NCI-H82 treated with DMSO at 0.1 percent for 48 hours (cell line): ENCODE measurements around the gene SMAD7.
"Not testable (repeated sequence)": the region's sequence is repeated elsewhere in the genome, so short reads cannot be mapped to it uniquely, and the experiment has no call there.

Experiments
- DNase-seq: peaks from one replicate; lab custom pipeline; 2025; ENCODE audit not compliant: unreplicated experiment; lab: John Stamatoyannopoulos, UW

The SMAD7 gene

GRCh38 chr18:48884771-48885170 is 66.0 kb downstream of the SMAD7 start:
- no peak for DNase-seq

DNA sequence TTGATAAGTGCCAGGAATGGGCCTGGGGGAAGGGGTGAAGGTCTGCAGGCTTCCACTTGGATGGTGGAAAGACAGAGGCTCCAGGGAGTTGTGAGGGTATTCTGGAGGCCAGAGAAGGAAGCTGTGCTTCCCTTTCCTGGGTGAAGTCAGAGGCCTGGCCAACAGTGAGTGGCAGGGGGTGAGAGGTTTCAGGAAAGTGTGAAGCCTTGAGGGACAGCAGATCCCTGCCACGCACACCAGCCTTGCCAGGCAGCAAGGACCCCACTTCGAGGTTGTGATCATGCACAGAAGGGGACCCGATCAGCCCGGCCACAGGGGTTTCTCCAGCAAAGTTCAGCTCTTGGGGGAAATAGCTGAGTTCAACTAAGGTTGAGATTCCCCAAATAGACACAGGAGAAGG is 66.5 kb downstream of the SMAD7 start:
- no peak for DNase-seq

DNA sequence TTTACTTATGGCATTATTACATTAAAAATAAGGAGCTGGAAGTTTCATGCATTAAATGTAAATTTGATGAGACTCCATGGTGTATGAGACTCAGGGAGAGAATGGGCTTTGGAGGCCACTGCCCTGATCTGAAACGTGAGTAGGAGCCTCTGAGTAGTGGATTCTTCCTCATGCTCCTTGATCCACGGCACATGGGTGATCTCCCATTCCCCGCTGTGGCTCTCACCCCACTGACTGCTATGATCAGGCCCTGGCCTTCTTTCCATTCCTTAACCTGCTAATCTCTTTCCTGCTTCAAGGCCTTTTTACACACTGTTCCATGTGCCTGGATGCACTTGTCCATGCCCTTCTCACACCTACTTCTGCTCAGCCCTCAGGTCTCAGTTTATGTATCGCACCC is 68.4 kb downstream of the SMAD7 start:
- no peak for DNase-seq

- DNase-seq: no peak
These were observed 69.8 kb downstream of the SMAD7 start for GRCh38 chr18:48880931-48881330.

DNA sequence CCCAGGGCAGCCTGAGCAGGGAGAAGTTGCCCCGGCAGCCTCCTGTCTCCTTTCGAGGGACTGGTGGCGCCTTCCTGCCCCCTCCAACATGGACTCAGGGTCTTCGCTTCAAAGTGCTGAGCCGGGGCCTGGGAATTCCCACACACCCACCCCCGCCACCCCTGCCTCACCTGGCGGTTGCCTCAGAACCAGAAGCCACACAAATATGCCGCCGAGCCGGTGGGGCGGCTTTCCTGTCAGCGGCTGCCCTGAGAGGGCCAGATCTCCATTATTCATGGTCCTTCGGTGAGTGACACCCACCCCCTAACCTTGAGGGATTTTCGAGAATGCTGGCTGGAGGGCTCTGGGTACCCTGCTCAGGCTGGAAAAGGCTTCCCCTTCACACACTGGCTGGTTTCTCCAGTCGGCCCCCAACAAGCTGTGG is 71.7 kb downstream of the SMAD7 start:
- DNase-seq: no peak

DNA sequence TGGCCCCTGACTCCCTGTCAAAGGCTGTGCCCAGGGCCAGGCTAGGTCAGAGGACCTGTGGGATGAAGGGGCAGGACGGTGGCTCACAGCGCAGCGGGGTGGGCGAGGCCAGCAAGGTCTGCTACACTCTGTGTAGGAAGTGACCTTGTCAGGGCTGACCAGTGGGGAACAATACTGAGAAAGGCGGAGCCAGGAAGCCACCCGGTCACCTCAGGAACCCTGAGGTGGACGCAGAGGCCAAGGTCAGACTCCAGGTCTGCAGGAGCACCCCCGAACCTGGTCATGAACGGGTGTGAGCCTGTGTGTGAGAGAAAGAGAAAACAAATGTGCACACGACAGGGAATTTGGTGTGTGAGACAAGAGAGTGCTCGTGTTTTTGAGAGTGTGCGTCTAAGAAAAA is 72.3 kb downstream of the SMAD7 start:
- no peak for DNase-seq

GRCh38 chr18:48877941-48878340 is 72.8 kb downstream of the SMAD7 start:
- no peak for DNase-seq

DNA sequence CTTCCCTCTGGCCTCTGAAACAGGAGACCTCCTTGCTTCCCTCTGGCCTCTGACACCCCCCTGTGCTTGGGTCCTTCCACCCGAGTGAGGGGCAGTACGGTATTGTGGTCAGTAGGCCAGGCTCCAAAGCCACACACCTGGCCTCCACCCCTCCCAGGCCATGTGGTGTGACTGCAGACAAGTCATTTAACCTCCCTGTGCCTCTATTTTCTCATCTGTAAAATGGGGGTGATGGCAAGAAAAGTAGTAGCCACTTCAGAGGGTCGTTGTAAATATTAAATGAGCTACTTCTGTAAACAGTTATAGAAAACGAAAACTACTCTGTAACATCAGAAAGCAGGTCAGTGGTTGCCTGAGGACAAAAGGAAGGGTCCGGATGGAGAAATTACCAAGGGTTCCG is 74.2 kb downstream of the SMAD7 start:
- no peak for DNase-seq

- DNase-seq: no peak
These were observed 74.7 kb downstream of the SMAD7 start for GRCh38 chr18:48875942-48876511.

- no peak for DNase-seq
These were observed 75.3 kb downstream of the SMAD7 start for GRCh38 chr18:48875314-48875941.

GRCh38 chr18:48874701-48875162 is 76.0 kb downstream of the SMAD7 start:
- DNase-seq: no peak

DNA sequence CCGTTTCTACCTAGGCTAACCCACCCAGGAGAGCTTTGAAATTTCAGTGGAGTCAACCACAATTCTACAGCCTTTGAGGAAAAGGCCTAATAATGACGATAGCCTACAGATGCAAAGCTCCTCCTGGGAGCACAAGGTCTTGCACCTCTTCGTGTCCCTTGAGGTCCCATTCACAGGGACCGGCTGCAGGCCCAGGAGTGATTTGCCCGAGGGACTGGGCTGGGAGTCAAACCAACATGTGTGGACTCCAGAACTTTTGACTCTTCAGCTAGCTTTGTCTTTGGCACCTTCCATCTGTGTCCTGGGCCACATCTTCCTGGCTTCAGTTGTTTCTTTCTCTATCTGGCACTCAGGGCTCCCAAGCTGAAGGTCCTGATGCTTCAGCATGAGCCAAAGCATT is 76.5 kb downstream of the SMAD7 start:
- no peak for DNase-seq

DNA sequence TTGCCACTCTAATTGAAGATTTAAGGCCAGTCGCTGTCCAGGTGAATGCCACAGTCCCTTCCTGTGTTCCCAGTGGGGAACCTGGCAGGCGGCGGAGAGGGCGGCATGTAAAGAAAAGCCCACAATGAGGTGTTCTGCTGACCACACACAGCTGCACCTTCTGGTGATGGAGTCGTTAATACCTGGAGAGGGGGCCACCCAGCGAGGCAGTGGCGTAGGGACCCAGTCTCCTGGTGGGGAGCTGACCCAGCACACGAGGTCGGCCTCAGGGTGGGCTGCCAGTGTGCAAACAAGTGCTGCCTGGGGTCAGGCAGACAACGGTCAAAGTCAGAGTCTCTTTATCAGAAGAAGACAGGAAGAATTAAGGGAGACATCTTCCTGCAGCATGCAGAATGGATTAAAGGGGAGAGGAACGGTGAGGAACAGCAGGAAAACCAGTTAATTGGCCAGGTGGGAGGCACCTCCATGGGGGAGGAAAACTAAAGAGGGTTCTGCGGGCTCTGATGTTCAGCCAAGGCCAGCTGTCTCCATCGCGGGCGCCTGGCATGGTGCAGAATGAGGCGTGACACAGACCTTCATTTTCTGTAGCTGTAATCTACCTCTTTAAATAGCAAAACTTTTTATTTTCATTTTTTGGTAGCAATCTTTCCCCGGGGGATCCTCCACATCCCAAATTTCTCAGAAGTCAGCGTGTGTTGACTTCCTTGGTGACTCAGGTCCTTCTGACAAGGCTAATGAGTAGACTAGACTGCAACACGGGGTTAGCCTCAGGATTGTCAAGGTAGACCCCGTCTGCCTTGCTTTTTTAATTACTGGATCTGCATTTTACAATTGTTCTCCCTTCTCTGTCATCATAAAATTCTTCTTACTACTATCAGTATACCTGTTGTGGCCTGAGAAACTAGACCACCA is 78.3 kb downstream of the SMAD7 start:
- no peak for DNase-seq

GRCh38 chr18:48871391-48872166 is 79.2 kb downstream of the SMAD7 start:
- DNase-seq: no peak

GRCh38 chr18:48870926-48871325 is 79.8 kb downstream of the SMAD7 start:
- DNase-seq: not testable (repeated sequence)
